ENCODE data around the gene TBC1D8.

- no peak for TF ChIP-seq CTCF (IDR thresholded peaks at IDR 0.05)
- no peak for TF ChIP-seq POLR2A (IDR thresholded peaks at IDR 0.05)
Observed at GRCh38 chr2:101125808-101126207, 25.4 kb downstream of the TBC1D8 start.

Measured in esophagus squamous epithelium (tissue), 4 donors.